ENCODE results near the gene TSR3.

The TSR3 gene

GRCh38 chr16:1383556-1383955, 31.9 kb upstream of the TSR3 start:
- no peak for TF ChIP-seq NFIC (IDR thresholded peaks at IDR 0.05)
- TF ChIP-seq TCF12 (IDR thresholded peaks at IDR 0.05; ENCODE audit: low read depth): no peak
- TF ChIP-seq REST (IDR thresholded peaks at IDR 0.05; ENCODE audit: low read depth): no peak
- no peak for TF ChIP-seq MAX (IDR thresholded peaks at IDR 0.05)

GRCh38 chr16:1381612-1382406, 30.1 kb upstream of the TSR3 start:
- TF ChIP-seq TEAD4 (IDR thresholded peaks at IDR 0.05) (no peak), EGR1 (IDR thresholded peaks at IDR 0.05) (no peak), TCF12 (IDR thresholded peaks at IDR 0.05; ENCODE audit: low read depth) (no peak), CREB1 (IDR thresholded peaks at IDR 0.05; ENCODE audit: low read depth) (no peak)

- no peak for TF ChIP-seq CREB1 (IDR thresholded peaks at IDR 0.05; ENCODE audit: low read depth)
- no peak for TF ChIP-seq USF1 (IDR thresholded peaks at IDR 0.05)
- no peak for TF ChIP-seq RAD21 (IDR thresholded peaks at IDR 0.05; ENCODE audit: low read depth)
- TF ChIP-seq TAF1 (IDR thresholded peaks at IDR 0.05; ENCODE audit: low read depth): no peak
- TF ChIP-seq NFIC (IDR thresholded peaks at IDR 0.05): no peak
- TF ChIP-seq TCF12 (IDR thresholded peaks at IDR 0.05; ENCODE audit: low read depth): no peak
- no peak for TF ChIP-seq TEAD4 (IDR thresholded peaks at IDR 0.05)
Observed at GRCh38 chr16:1380195-1380594, 28.5 kb upstream of the TSR3 start.

GRCh38 chr16:1379304-1380076, 27.8 kb upstream of the TSR3 start:
- TF ChIP-seq MAX (IDR thresholded peaks at IDR 0.05): peak; percentile 68; the same call in 1 of the 2 replicates
- TF ChIP-seq CEBPB (IDR thresholded peaks at IDR 0.05): no peak
- no peak for TF ChIP-seq EP300 (IDR thresholded peaks at IDR 0.05; ENCODE audit: borderline replicate concordance)
- TF ChIP-seq EGR1 (IDR thresholded peaks at IDR 0.05): no peak
- TF ChIP-seq YY1 (IDR thresholded peaks at IDR 0.05; ENCODE audit: low read depth): no peak; the same call in 1 of the 2 replicates
- no peak for TF ChIP-seq FOXM1 (IDR thresholded peaks at IDR 0.05; ENCODE audit: borderline replicate concordance, low read depth)
- no peak for TF ChIP-seq TEAD4 (IDR thresholded peaks at IDR 0.05)
- TF ChIP-seq USF1 (IDR thresholded peaks at IDR 0.05): no peak
- TF ChIP-seq TCF12 (IDR thresholded peaks at IDR 0.05; ENCODE audit: low read depth): 0 out of 2 replicates have a peak, but pooled peaks have one; percentile 7
- peak; percentile 48; the same call in 1 of the 2 replicates for TF ChIP-seq TAF1 (IDR thresholded peaks at IDR 0.05; ENCODE audit: low read depth)
- no peak for TF ChIP-seq CREB1 (IDR thresholded peaks at IDR 0.05; ENCODE audit: low read depth)
- no peak for TF ChIP-seq REST (IDR thresholded peaks at IDR 0.05; ENCODE audit: low read depth)
- TF ChIP-seq NFIC (IDR thresholded peaks at IDR 0.05): peak; percentile 15; the same call in 1 of the 2 replicates
- peak; percentile 70; the same call in 1 of the 2 replicates for TF ChIP-seq ZBTB7A (IDR thresholded peaks at IDR 0.05; ENCODE audit: low read depth)
- no peak for TF ChIP-seq RAD21 (IDR thresholded peaks at IDR 0.05; ENCODE audit: low read depth)

- no peak for TF ChIP-seq EGR1 (IDR thresholded peaks at IDR 0.05)
- TF ChIP-seq TCF12 (IDR thresholded peaks at IDR 0.05; ENCODE audit: low read depth): 0 out of 2 replicates have a peak, but pooled peaks have one; percentile 41
Observed at GRCh38 chr16:1378804-1379303, 27.2 kb upstream of the TSR3 start.

Data from Ishikawa (cell line).